Fibroblast of mammary gland (primary cell): Measurements from ENCODE around the gene PRKAA1.
"Not testable (repeated sequence)": the region's sequence is repeated elsewhere in the genome, so short reads cannot be mapped to it uniquely, and the experiment has no call there.

Source experiments
- DNase-seq: peaks from one replicate; pipeline ENCODE4 v3.0.0-alpha.2; 2010; ENCODE audit warnings: low read depth
- H3K4me3 ChIP-seq: 2 replicates; pipeline ENCODE4 v1.5.1; 2011; ENCODE audit warnings: low read depth, mild to moderate bottlenecking, low read length, moderate library complexity; ENCODE audit not compliant: control insufficient read depth
- TF ChIP-seq, protein P1 (sequence below): conservative IDR thresholded peaks from 2 replicates; pipeline ENCODE4 v1.5.1; 2011; ENCODE audit warnings: low read depth, low read length, inconsistent platforms; ENCODE audit not compliant: control insufficient read depth, insufficient read depth

The PRKAA1 gene

DNA sequence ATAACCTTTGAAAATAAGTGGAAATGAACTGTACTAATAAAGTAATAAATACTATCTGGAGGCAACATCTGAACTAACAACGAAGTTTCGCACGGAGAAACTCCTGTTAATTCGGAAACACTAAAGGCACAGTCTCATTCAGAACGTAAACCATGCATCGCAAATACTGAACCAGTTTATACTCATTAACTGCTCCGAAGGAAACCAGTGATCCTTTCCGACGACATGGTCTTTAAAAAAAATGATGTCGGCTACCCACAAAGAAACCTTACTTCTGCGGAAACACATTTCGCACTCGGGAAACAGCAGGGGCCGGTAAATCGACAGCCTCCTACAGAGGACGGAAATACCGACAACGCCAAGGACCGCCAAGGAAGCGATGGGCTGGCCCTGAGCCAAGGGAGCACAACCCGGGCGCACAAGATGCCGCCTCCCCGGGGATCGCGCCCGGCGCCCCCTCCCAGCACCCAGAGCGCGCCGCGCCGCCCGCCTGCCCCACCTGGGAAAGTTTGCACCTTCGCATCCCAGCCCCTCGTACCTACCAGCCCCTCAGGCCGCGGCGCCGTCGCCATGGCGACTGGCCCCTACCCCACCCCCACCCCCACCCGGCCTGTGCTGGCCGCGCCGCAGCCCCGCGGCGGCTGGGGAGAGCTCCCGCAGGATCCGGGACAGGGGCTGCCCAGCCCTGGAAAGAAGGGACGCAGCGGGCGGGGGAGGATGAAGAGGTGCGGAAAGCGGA is 732 bp downstream of the PRKAA1 start:
- H3K4me3 ChIP-seq = peak overlapping the region; percentile 84
- TF ChIP-seq, protein P1, sequence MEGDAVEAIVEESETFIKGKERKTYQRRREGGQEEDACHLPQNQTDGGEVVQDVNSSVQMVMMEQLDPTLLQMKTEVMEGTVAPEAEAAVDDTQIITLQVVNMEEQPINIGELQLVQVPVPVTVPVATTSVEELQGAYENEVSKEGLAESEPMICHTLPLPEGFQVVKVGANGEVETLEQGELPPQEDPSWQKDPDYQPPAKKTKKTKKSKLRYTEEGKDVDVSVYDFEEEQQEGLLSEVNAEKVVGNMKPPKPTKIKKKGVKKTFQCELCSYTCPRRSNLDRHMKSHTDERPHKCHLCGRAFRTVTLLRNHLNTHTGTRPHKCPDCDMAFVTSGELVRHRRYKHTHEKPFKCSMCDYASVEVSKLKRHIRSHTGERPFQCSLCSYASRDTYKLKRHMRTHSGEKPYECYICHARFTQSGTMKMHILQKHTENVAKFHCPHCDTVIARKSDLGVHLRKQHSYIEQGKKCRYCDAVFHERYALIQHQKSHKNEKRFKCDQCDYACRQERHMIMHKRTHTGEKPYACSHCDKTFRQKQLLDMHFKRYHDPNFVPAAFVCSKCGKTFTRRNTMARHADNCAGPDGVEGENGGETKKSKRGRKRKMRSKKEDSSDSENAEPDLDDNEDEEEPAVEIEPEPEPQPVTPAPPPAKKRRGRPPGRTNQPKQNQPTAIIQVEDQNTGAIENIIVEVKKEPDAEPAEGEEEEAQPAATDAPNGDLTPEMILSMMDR = no peak
- DNase-seq = peak; percentile 70

DNA sequence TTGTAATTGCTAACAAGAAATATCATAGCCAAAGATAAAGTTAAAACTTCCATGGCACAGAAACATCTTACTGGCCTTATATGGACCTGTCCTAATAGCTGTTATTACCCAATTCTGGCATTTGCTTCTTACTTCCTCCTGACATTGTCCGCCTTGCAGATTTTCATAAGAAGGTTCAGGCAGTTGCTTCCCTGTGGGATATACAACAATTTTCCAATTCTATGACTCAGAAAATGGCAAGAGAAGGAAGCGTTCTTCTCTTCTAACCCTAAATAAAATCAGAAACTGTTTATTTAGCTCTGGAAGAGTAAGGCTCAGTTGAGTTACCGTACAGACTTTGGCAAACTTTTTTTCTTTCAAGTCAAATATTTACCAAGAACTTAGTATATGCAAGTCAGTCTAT is 1.7 kb downstream of the PRKAA1 start:
- H3K4me3 ChIP-seq = peak overlapping the region; percentile 84
- DNase-seq = peak; percentile 84
- TF ChIP-seq, protein P1 = no peak

DNA sequence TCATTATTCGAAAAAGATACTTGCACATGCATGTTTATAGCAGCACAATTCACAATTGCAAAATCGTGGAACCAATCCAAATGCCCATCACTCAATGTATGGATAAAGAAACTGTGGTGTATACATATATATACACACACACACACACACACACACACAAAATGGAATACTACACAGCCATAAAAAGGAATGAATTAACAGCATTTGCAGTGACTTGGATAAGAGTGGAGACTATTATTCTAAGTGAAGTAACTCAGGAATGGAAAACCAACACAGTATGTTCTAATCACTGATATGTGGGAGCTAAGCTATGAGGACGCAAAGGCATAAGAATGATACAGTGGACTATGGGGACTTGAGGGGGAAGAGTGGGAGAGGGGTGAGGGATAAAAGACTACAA is 3.3 kb downstream of the PRKAA1 start:
- not testable (repeated sequence) for H3K4me3 ChIP-seq, DNase-seq

DNA sequence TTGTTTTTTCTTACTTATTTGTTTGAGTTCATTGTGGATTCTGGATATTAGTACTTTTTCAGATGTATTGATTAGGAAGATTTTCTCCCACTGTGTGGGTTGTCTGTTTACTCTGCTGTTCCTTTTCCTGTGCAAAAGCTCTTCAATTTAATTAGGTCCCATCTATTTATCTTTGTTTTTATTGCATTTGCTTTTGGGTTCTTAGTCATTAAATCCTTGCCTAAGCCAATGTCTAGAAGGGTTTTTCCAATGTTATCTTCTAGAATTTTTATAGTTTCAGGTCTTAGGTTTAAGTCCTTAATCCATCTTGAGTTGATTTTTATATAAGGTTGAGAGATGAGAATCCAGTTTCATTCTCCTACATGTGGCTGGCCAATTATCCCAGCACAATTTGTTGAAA is 3.8 kb downstream of the PRKAA1 start:
- H3K4me3 ChIP-seq, DNase-seq: not testable (repeated sequence)

DNA sequence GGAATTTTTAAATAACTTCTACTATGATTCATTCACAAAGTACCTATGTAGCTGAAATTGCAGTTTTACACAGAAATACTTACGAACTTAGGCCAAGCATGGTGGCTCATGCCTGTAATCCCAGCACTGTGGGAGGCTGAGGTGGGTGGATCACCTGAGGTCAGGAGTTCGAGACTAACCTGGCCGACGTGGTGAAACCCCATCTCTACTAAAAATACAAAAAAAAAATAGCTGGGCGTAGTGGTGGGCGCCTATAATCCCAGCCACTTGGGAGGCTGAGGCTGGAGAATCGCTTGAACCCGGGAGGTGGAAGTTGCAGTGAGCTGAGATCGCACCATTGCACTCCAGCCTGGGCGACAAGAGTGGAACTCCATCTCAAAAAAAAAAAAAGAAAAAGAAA is 5.5 kb downstream of the PRKAA1 start:
- not testable (repeated sequence) for H3K4me3 ChIP-seq, DNase-seq

DNA sequence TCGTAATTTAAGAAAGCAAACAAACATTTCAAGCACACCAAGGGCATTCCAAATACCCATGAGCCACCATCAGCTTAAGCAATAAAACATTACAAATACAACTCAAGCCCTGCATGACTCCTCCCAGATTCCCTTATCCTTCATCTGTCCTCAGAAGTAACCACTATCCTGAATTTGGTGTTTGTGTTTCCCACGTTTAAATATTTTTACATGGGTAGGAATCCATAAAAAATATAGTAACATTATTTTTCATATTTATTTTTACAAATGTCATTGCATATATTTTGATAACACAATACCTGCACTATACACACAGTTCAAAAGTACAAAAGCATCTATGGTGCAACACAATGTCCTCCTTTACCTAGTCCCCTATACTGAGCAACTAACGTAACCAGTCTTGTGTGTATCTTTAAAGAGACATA is 6.4 kb downstream of the PRKAA1 start:
- peak; percentile 43 for DNase-seq

DNA sequence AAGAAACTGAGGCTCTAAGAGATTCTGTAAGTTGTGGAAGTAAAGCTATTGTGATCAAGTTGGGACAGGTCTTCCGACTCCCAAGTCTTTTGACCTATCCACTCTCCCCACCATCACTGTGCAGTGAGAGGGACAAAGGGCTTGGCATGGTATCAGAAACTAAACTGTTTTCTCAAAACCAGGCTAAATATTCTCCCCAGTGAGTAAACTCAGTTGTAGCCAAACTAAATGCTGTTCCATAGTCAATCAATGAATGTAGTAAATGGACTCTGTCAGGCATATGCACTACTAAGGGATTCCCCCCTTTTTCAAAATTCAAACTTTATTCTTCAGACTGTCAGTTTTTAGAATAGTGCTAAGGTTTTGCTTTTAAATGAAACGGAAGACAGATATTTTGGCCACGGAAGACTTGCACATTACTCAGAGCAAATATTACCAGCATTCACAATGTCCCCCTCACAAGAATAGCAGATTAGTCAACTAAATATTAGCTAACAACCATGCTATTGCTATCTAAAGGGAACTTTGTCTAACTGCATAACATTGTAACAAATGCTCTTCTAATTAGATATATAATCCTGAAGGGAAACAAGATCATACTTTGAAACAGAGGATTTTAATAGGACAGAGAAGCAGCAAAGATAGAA is 7.1 kb downstream of the PRKAA1 start:
- peak; percentile 41 for DNase-seq
- H3K4me3 ChIP-seq = no peak overlapping the region
- TF ChIP-seq, protein P1 = no peak

More for the DNA sequence above, 6.4 kb downstream of the PRKAA1 start:
- no peak overlapping the region for H3K4me3 ChIP-seq
- TF ChIP-seq, protein P1 = no peak

DNA sequence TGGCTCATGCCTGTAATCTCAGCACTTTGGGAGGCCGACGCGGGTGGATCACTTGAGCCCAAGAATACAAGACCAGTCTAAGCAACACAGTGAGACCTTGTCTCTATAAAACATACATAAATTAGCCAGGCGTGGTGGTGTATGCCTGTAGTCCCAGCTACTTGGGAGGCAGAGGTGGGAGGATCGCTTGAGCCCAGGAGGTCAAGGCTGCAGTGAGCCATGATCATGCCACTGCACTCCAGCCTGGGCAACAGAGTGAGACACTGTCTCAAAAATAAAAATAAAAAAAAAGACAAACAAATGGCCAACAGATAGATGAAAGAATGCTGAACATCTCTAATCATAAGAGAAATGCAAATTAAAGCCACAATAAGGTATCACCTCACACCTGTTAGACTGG is 9.2 kb downstream of the PRKAA1 start:
- not testable (repeated sequence) for DNase-seq

DNA sequence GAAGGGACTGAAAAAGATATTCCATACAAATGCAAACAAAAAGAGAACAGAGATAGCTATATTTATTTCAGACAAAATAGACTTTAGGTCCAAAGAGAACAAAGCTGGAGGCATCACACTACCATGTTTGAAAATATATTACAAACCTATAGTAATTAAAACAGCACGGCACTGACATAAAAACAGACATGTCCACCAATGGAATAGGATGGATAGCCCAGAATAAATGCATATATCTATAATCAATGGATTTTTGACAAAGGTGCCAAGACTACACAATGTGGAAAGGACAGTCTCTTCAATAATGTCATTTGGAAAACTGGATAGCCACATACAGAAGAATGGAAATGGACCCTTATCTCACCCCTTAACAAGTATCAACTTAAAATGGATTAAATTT is 10.2 kb downstream of the PRKAA1 start:
- TF ChIP-seq, protein P1 = no peak

More for the DNA sequence above, 9.2 kb downstream of the PRKAA1 start:
- not testable (repeated sequence) for H3K4me3 ChIP-seq

DNA sequence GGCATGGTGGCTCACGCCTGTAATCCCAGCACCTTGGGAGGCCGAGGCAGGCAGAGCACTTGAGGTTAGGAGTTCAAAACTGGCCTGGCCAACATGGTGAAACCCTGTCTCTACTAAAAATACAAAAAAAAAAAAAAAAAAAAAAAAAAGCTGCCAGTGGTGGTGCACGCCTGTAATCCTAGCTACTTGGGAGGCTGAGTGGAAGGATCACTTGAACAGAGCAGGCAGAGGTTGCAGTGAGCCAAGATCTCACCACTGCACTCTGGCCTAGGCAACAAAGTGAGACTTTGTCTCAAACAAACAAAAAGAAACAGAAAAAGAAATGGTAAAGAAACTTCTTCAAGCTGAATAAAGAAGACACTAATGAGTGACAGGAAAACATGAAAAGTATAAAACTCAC is 11.5 kb downstream of the PRKAA1 start:
- not testable (repeated sequence) for DNase-seq, H3K4me3 ChIP-seq

More for the DNA sequence above, 10.2 kb downstream of the PRKAA1 start:
- DNase-seq = no peak
- H3K4me3 ChIP-seq = no peak overlapping the region
